GM19238 (cell line): ENCODE results near the gene SYS1.
"Not testable (repeated sequence)": the region's sequence is repeated elsewhere in the genome, so short reads cannot be mapped to it uniquely, and the experiment has no call there.

Experiments used
- DNase-seq: peaks from one replicate; pipeline ENCODE4 v3.0.0; 2011; ENCODE audit warnings: low spot score; ENCODE audit not compliant: insufficient read length

Gene SYS1

DNA sequence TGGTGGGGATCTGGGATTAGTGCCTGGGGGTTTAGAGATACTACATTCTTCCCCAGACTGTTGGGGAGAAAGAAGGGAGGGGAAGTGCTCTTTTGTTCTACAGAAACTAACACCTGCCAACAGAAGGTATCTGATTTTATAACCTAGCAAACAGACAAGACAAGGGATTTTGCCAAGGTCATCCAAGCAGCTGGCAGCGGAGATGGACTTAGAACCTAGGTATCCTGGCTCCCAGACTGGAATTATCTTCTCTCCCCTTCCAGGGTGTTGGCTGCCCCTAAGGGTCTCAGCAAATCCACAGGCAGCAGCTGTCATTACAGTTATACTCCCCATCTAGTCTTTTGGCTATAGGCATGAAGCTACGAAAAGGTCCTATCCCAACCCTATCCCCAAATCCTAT, 23.2 kb upstream of the SYS1 start:
- no peak for DNase-seq

DNA sequence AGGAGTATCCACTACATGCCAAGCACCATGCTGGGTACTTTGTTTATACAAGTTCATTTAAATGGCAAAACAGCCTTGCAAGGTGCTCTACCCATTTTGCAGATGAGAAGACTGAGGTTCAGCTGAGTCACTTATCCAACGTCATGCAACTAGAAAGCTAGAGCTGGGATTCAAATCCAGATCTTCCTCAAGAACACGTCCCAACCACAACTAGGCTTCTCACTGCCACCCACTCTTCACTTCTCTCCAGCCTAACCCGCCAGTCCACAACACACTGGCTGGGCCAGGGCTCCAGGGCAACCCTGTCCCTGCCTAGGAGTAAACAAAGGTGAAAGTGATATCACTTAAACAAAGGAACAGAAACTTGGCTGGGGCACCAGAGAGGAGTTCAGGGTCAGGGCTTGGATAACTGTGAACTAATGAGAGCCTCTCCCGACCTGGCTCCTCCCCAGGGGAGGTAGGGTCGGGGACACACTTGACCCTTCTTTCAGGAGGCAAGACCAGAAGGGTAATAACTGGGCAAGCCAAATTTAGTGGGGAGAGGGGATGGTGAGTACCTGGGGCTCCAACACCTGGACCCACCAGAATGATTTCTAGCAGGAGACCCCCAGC, 22.6 kb upstream of the SYS1 start:
- no peak for DNase-seq

DNA sequence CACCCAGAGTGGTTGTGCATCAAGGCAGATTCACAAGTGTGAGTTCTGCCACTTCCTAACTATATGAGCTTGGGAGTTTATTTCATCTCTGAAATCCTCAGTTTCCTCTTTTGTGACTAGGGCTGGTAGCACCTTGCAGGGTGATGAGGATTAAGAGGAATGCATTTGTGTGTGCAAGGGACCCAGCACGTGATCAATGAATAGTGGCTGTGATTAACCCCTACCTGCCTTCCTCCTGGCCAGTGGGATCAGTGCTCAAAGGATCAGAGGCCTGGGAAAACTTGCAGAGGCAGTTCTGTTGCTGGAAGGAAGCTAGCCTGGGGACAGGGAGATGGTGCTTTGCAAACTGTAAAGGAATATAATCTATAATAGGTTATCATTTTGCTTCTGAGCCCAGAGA, 22.0 kb upstream of the SYS1 start:
- no peak for DNase-seq

DNA sequence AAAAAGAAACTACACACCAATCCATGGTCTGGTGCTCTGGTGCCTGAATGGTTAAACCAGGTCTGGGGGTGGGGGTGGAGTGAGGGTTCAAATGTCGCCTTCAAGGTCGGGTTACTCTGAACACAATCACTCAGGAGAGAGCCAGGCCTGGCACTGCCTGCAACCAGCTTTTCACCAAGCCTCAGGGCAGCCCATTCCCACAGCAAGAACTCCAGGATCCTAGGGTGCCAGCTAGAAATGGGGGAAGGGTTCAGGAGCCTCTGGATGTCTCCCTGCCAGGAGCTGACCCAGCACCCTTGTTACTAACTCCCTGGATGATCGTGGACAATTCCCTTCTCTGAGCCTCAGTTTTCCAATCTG, 21.4 kb upstream of the SYS1 start:
- no peak for DNase-seq

- DNase-seq, result no peak
Observed at GRCh38 chr20:45341939-45342854, 20.8 kb upstream of the SYS1 start.

- no peak for DNase-seq
Observed at GRCh38 chr20:45342855-45343531, 20.0 kb upstream of the SYS1 start.

DNA sequence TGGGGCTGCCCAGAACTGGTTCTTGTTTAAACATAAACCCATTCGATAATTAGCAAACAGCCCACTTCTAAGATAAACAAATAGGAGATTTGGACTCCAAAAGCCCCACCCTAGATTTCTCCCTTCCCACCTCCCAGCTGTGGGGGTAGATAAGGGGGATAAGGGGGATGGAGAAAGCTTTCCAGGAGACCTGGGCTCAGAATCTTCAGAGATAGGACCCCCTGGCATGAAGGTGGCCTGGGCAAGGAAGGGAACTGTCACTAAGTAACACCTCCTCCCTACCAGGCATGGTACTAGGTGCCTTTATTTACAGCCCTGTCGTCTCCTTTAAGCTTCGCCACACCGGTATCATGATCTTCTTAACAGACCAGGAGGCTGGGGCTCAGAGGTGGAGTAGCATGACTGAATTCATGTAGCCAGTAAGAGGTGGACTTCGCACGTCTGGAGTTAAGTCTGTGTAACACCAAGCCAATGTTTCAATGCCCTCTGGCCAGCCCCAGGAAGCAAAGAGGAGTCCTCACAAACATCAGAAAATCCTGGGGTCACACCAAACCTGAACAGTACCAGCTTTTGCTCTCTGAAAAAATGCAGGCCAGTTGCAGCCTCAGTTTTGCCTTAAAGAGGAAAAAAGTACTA, 19.3 kb upstream of the SYS1 start:
- DNase-seq, result no peak

GRCh38 chr20:45344168-45344860, 18.6 kb upstream of the SYS1 start:
- no peak for DNase-seq

GRCh38 chr20:45345104-45345936, 17.6 kb upstream of the SYS1 start:
- no peak for DNase-seq

GRCh38 chr20:45346291-45346718, 16.7 kb upstream of the SYS1 start:
- no peak for DNase-seq

- no peak for DNase-seq
Observed at GRCh38 chr20:45346851-45347250, 16.1 kb upstream of the SYS1 start.

DNA sequence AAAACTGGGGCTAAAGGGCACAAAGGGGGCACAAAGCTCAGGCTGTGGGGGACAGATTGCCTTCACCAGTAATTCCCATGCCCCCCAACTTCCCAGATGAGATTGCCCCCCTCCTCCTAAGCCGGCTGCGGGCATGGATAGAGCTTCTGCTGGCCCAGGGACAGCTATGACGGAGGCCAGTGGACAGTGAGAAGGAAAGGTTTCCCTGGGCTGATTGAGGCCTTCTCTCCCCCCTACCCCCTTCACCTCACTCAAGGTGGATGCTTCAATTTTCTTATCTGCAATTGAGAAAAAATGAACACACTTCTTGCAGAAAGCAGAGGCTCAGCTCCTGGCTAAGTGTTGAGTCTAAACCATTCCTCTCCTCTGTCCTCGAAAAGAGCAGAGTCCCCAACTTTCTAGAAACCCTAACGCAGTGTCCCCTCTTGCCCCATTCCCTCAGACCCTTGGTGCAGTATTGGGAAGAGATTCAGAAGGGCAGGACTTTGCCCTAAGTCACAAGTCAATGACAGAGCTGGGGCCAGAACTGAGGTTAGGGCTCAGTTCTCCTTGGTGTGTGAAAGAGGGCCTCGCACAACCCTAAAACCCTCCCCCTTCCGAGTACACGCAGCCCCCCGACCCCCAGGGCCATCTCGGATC, 15.5 kb upstream of the SYS1 start:
- DNase-seq, result no peak

- DNase-seq, result no peak
Observed at GRCh38 chr20:45347936-45348778, 14.8 kb upstream of the SYS1 start, which contains the start of gene SDC4. Gene SDC4, minus strand, starts transcription at chr20:45348424. Its CDS starts 40 bp downstream, at chr20:45348384.

- DNase-seq, result no peak
Observed at GRCh38 chr20:45350217-45350616, 12.7 kb upstream of the SYS1 start.

DNA sequence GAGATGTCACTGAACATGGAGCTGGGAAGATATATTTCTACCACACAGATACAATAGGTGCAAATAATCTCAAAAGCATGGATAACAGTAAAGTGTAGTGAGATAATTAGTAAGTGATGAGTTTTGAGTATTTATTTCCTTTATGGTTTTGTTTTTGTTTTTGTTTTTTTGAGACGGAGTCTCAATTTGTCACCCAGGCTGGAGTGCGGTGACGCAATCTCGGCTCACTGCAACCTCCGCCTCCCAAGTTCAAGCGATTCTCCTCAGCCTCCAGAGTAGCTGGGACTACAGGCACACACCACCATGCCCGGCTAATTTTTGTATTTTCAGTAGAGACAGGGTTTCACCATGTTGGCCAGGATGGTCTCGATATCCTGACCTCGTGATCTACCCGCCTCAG, 12.2 kb upstream of the SYS1 start:
- not testable (repeated sequence) for DNase-seq

DNA sequence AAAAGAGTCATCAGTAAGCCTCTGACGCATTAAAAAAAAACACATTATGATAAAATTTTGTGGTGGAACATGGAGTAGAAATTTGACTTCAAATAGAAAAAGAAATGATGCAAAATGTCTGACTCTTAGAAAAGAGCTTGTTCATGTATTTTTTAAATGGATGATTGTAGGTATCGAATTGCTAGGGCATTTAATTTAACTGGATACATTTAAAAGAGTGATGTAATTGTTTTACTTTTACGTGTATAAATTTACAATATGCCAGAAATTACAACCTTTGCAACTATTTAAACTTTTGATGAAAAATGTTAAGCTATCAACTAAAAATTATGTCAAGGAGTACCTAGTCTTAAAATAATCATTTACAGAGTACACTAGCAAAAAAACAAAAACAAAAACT, 10.2 kb upstream of the SYS1 start:
- no peak for DNase-seq

DNA sequence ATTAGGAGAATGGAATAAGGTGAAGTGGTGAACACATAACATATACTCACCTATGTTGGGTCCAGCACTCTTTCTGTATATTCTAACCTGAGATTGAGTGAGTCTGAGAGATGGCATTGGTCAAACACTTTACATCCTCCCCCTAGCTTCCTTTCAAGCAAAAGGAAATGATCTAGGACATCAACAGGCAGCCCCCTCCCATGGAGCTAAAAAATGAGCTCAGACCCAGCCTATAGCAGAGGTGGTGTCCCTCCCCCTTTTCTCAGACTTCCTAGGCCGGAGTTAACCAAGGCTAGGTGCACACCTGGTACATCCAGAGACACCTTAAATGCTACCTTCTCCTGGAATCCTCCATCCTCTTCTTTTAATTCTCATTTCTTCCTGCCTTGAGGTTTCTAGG, 9.2 kb upstream of the SYS1 start:
- no peak for DNase-seq

GRCh38 chr20:45354423-45355208, 8.3 kb upstream of the SYS1 start:
- DNase-seq, result no peak
